Measurements from ENCODE around the gene CMSS1. TPM values are rescaled to one million over a fixed set of nuclear protein-coding genes. Genes with fewer than 3 reads are reported as not detected.

CMSS1 gene
- total and polyA plus RNA-seq, 2 donors (not counting 1 experiment from before 2014, with no cell fraction given), result 7.3 to 22.8 TPM

GRCh38 chr3:100214574-100214964, 396.9 kb downstream of the CMSS1 start:
- CTCF ChIA-PET, result no interaction called here
- Histone ChIP-seq H3K4me1 (ENCODE audit: control insufficient read depth in 2 of 2, insufficient read depth in 2 of 2, low read length in 2 of 2) (peaks cover 0 to 2% of the 10 kb centered on the region in 2 donors), H3K36me3 (replicated peaks in 1 of 2; ENCODE audit: control extremely low read depth in 1 of 2, control insufficient read depth in 1 of 2, extremely low read depth in 1 of 2, insufficient read depth in 2 of 2, low read length in 1 of 2) (no peaks in the 10 kb centered on the region), H3K27ac (ENCODE audit: low read length in 2 of 2) (no peak overlapping the region), H3K9me3 (ENCODE audit: control extremely low read depth in 1 of 3, control insufficient read depth in 2 of 3, insufficient read depth in 1 of 3, low read length in 2 of 3) (peaks cover 0 to 1% (median 0%) of the 10 kb centered on the region in 3 donors), H3K27me3 (replicated peaks in 1 of 4; ENCODE audit: control extremely low read depth in 1 of 4, control insufficient read depth in 3 of 4, insufficient read depth in 4 of 4, low read length in 3 of 4) (peaks cover 0 to 5% (median 2%) of the 10 kb centered on the region in 4 experiments), H3K4me2 (replicated peaks; ENCODE audit: low read depth, low read length, poor library complexity, severe bottlenecking) (no peak overlapping the region), H4K20me1 (ENCODE audit: control insufficient read depth, insufficient read depth, low read length, poor library complexity, severe bottlenecking) (no peaks in the 10 kb centered on the region), H3K79me2 (ENCODE audit: control insufficient read depth, insufficient read depth, low read length) (no peaks in the 10 kb centered on the region), H3K9ac (ENCODE audit: low read length) (no peak overlapping the region), H2AFZ (ENCODE audit: insufficient read depth, low read depth, low read length, poor library complexity, severe bottlenecking) (no peak overlapping the region), H3K4me3 (ENCODE audit: control extremely low read depth in 1 of 5, extremely low read depth in 1 of 5, insufficient read depth in 1 of 5, low read depth in 2 of 5, low read length in 4 of 5) (no peak overlapping the region)
- 87% methylated on average over 5 of the region's 5 CpGs for WGBS (ENCODE audit: insufficient coverage)
- ATAC-seq (ENCODE audit: low read depth) (no peak), DNase-seq (no peak)
- Mint-ChIP-seq H3K9me3 (ENCODE audit: insufficient read depth) (peaks cover 6% of the 10 kb centered on the region), H3K4me1 (peaks cover 7% of the 10 kb centered on the region), H3K4me3 (no peak overlapping the region), H3K27ac (no peak overlapping the region), H3K27me3 (peaks cover 19% of the 10 kb centered on the region)
- intact Hi-C loops (cut with micrococcal nuclease), result no loop called here
- TF ChIP-seq CTCF (IDR thresholded peaks at IDR 0.05), result no peak
- TF ChIP-seq EZH2 (IDR thresholded peaks at IDR 0.05; ENCODE audit: borderline replicate concordance, insufficient read depth, low read depth, low read length, poor library complexity, severe bottlenecking), result no peak
- POLR2A ChIA-PET, result no interaction called here

GRCh38 chr3:100216713-100217112, 399.1 kb downstream of the CMSS1 start:
- no peak overlapping the region for H3K27ac Mint-ChIP-seq
- POLR2A ChIA-PET, result no interaction called here
- no CpG with 5 or more reads among the region's 1 CpG for WGBS (ENCODE audit: insufficient coverage)

More at GRCh38 chr3:100216713-100217112, 399.1 kb downstream of the CMSS1 start:
- H4K20me1 ChIP-seq (ENCODE audit: control insufficient read depth, insufficient read depth, low read length, poor library complexity, severe bottlenecking), result no peaks in the 10 kb centered on the region
- peaks cover 10% of the 10 kb centered on the region for H3K9me3 Mint-ChIP-seq (ENCODE audit: insufficient read depth)
- no peak overlapping the region for H2AFZ ChIP-seq (ENCODE audit: insufficient read depth, low read depth, low read length, poor library complexity, severe bottlenecking)
- TF ChIP-seq EZH2 (IDR thresholded peaks at IDR 0.05; ENCODE audit: borderline replicate concordance, insufficient read depth, low read depth, low read length, poor library complexity, severe bottlenecking), result no peak
- TF ChIP-seq CTCF (IDR thresholded peaks at IDR 0.05), result no peak
- no peak overlapping the region for H3K27ac ChIP-seq (ENCODE audit: low read length in 2 of 2)
- peaks cover 0 to 5% (median 2%) of the 10 kb centered on the region in 4 experiments for H3K27me3 ChIP-seq (replicated peaks in 1 of 4; ENCODE audit: control extremely low read depth in 1 of 4, control insufficient read depth in 3 of 4, insufficient read depth in 4 of 4, low read length in 3 of 4)
- no peak overlapping the region for H3K4me3 ChIP-seq (ENCODE audit: control extremely low read depth in 1 of 5, extremely low read depth in 1 of 5, insufficient read depth in 1 of 5, low read depth in 2 of 5, low read length in 4 of 5)
- H3K79me2 ChIP-seq (ENCODE audit: control insufficient read depth, insufficient read depth, low read length), result no peaks in the 10 kb centered on the region
- H3K9ac ChIP-seq (ENCODE audit: low read length), result no peak overlapping the region
- H3K36me3 ChIP-seq (replicated peaks in 1 of 2; ENCODE audit: control extremely low read depth in 1 of 2, control insufficient read depth in 1 of 2, extremely low read depth in 1 of 2, insufficient read depth in 2 of 2, low read length in 1 of 2), result no peaks in the 10 kb centered on the region
- H3K4me2 ChIP-seq (replicated peaks; ENCODE audit: low read depth, low read length, poor library complexity, severe bottlenecking), result no peak overlapping the region
- no peak overlapping the region for H3K4me3 Mint-ChIP-seq
- H3K4me1 ChIP-seq (ENCODE audit: control insufficient read depth in 2 of 2, insufficient read depth in 2 of 2, low read length in 2 of 2), result no peaks in the 10 kb centered on the region
- no peak for ATAC-seq (ENCODE audit: low read depth)
- CTCF ChIA-PET, result no interaction called here
- peaks cover 0 to 3% (median 1%) of the 10 kb centered on the region in 3 donors for H3K9me3 ChIP-seq (ENCODE audit: control extremely low read depth in 1 of 3, control insufficient read depth in 2 of 3, insufficient read depth in 1 of 3, low read length in 2 of 3)
- no peaks in the 10 kb centered on the region for H3K4me1 Mint-ChIP-seq
- intact Hi-C loops (cut with micrococcal nuclease), result no loop called here
- DNase-seq, result no peak
- peaks cover 19% of the 10 kb centered on the region for H3K27me3 Mint-ChIP-seq

All from B cell (primary cell).